ENCODE data around the gene ZNF557. TPM values are rescaled to one million over a fixed set of nuclear protein-coding genes. Genes with fewer than 3 reads are reported as not detected.

ZNF557 gene
- total and polyA plus RNA-seq, 10 of the 15 experiments (the other 5 are each of a cell fraction or from before 2014, with no cell fraction given): 3.9 to 12.1 (median 9.0) TPM

- TF ChIP-seq CBX3 (IDR thresholded peaks at IDR 0.05; ENCODE audit: borderline replicate concordance, low read depth): no peak
- TF ChIP-seq HDAC2 (IDR thresholded peaks at IDR 0.05): no peak
These were observed 51.0 kb downstream of the ZNF557 start (continued) for GRCh38 chr19:7120499-7120898.

- Histone ChIP-seq H3K4me2 (ENCODE audit: control insufficient read depth, insufficient read depth) (no peak overlapping the region), H2AFZ (ENCODE audit: control insufficient read depth, low read depth, low read length) (no peak overlapping the region), H3K4me1 (ENCODE audit: control insufficient read depth, insufficient read depth, low read length) (no peaks in the 10 kb centered on the region), H3K36me3 (ENCODE audit: control insufficient read depth in 2 of 2, insufficient read depth in 2 of 2, low read length in 1 of 2) (peaks cover 17 to 29% of the 10 kb centered on the region in 2 experiments), H3K79me2 (ENCODE audit: control insufficient read depth, insufficient read depth, low read length) (no peaks in the 10 kb centered on the region), H3K27me3 (replicated peaks in 1 of 2; ENCODE audit: control insufficient read depth in 2 of 2, insufficient read depth in 2 of 2, low read length in 1 of 2) (no peaks in the 10 kb centered on the region), H3K4me3 (no peak overlapping the region), H3K9ac (ENCODE audit: control insufficient read depth, insufficient read depth, low read length) (no peak overlapping the region), H4K20me1 (ENCODE audit: control insufficient read depth, insufficient read depth) (no peaks in the 10 kb centered on the region), H3K27ac (ENCODE audit: control insufficient read depth, insufficient read depth) (no peak overlapping the region), H3K9me3 (replicated peaks; ENCODE audit: control insufficient read depth, insufficient read depth, low read length) (peaks cover 11% of the 10 kb centered on the region)
- DNase-seq (ENCODE audit: low read depth, low spot score) (no peak), FAIRE-seq (no peak), ATAC-seq (no peak)
- in situ Hi-C loops (cut with MboI) (no loop called here), intact Hi-C loops (cut with micrococcal nuclease; ENCODE audit: unreplicated experiment) (no loop called here)
- SMC1A ChIA-PET (ENCODE audit: uncharacterized antibody, unreplicated experiment): no interaction called here
- TF ChIP-seq KAT2A (conservative IDR thresholded peaks at IDR 0.05; ENCODE audit: control insufficient read depth, low read depth, low read length) (no peak), BACH1 (IDR thresholded peaks at IDR 0.05; ENCODE audit: borderline replicate concordance) (no peak), HDAC6 (IDR thresholded peaks at IDR 0.05; ENCODE audit: unreplicated experiment) (no peak)
- no TSS peak for BruUV-seq (replicated peaks)
- WGBS (ENCODE audit: insufficient coverage, insufficient replicate concordance, low lambda C conversion rate, missing lambda C conversion rate): 96% methylated on average over 16 of the region's 16 CpGs
- POLR2A ChIA-PET: no interaction called here
- RAD21 ChIA-PET (ENCODE audit: unreplicated experiment): no interaction called here
- CTCF ChIA-PET: interaction anchor here (1.1 kb wide), 1 partner anchor 204 kb away, joined by 3 read pairs; no protein-coding TSS in a partner anchor
These were observed 53.2 kb downstream of the ZNF557 start for GRCh38 chr19:7122701-7123100.

GRCh38 chr19:7124782-7125181, 55.3 kb downstream of the ZNF557 start:
- peaks cover 10 to 26% of the 10 kb centered on the region in 2 experiments for H3K36me3 ChIP-seq (ENCODE audit: control insufficient read depth in 2 of 2, insufficient read depth in 2 of 2, low read length in 1 of 2)
- no peaks in the 10 kb centered on the region for H4K20me1 ChIP-seq (ENCODE audit: control insufficient read depth, insufficient read depth)
- no TSS peak for BruUV-seq (replicated peaks)
- TF ChIP-seq HSF1 (IDR thresholded peaks at IDR 0.05; ENCODE audit: low read depth, low read length) (peak; percentile 100), EP300 (IDR thresholded peaks at IDR 0.05; ENCODE audit: borderline replicate concordance in 1 of 2, control insufficient read depth in 1 of 2, low read depth in 2 of 2, low read length in 2 of 2) (peak in 1 of 2 experiments; percentile 72; a peak in 1 of 4 replicates), CUX1 (IDR thresholded peaks at IDR 0.05; ENCODE audit: insufficient replicate concordance, low read depth, low read length) (no peak)
- ChIA-PET SMC1A (ENCODE audit: uncharacterized antibody, unreplicated experiment) (no interaction called here), RAD21 (ENCODE audit: unreplicated experiment) (no interaction called here), CTCF (no interaction called here), POLR2A (interaction anchor here (1.0 kb wide), 1 partner anchor 15 kb away, joined by 3 read pairs; no protein-coding TSS in a partner anchor)
- FAIRE-seq: no peak
- H2AFZ ChIP-seq (ENCODE audit: control insufficient read depth, low read depth, low read length): no peak overlapping the region
- H3K27ac ChIP-seq (ENCODE audit: control insufficient read depth, insufficient read depth): no peak overlapping the region
- peaks cover 11% of the 10 kb centered on the region for H3K9me3 ChIP-seq (replicated peaks; ENCODE audit: control insufficient read depth, insufficient read depth, low read length)
- H3K27me3 ChIP-seq (replicated peaks in 1 of 2; ENCODE audit: control insufficient read depth in 2 of 2, insufficient read depth in 2 of 2, low read length in 1 of 2): no peaks in the 10 kb centered on the region
- no peaks in the 10 kb centered on the region for H3K4me1 ChIP-seq (ENCODE audit: control insufficient read depth, insufficient read depth, low read length)
- WGBS (ENCODE audit: insufficient coverage, insufficient replicate concordance, low lambda C conversion rate, missing lambda C conversion rate): 47% methylated on average over 3 of the region's 3 CpGs
- H3K79me2 ChIP-seq (ENCODE audit: control insufficient read depth, insufficient read depth, low read length): no peaks in the 10 kb centered on the region
- H3K9ac ChIP-seq (ENCODE audit: control insufficient read depth, insufficient read depth, low read length): no peak overlapping the region
- no peak for ATAC-seq
- no peak overlapping the region for H3K4me3 ChIP-seq
- H3K4me2 ChIP-seq (ENCODE audit: control insufficient read depth, insufficient read depth): no peak overlapping the region
- no peak for DNase-seq (ENCODE audit: low read depth, low spot score)
- intact Hi-C loops (cut with micrococcal nuclease; ENCODE audit: unreplicated experiment) (no loop called here), in situ Hi-C loops (cut with MboI) (no loop called here)
